Pancreas (tissue), 10 donors: ENCODE measurements around the gene WWTR1. TPM values are rescaled to one million over a fixed set of nuclear protein-coding genes. Genes with fewer than 3 reads are reported as not detected.
A peak's percentile ranks its signal among the peaks of the same experiment; 100 is the strongest.

Experiments used
- ATAC-seq, 4 donors: fragments of 200-7000 bp; cut with Tn5 transposase; one replicate each; pipeline versions ENCODE4 v1.8.0 to v1.9.1; 2020; ENCODE audit warnings: mild to moderate bottlenecking in 4 of 4, moderate library complexity in 4 of 4
- DNase-seq, 6 donors: peaks; one replicate each; pipeline ENCODE4 v3.0.0-alpha.2; 2020
- FAIRE-seq: peaks from 2 replicates; lab custom pipeline; 2012; peaks lifted over from hg19 to GRCh38; lab: Jason Lieb, UNC
- H3K27ac ChIP-seq, 4 donors: fragments of 200-600 bp; sonication (generic); 1 replicate in 3 of 4; 2 replicates in 1 of 4; pipeline versions ENCODE4 v1.5.0 to v1.8.0; 2020
- H3K27me3 ChIP-seq, 4 donors: fragments of 200-600 bp; one replicate each; pipeline ENCODE4 v1.8.0; 2021
- H3K36me3 ChIP-seq, 3 donors: fragments of 200-600 bp; sonication (generic) in 1 of 3; one replicate each; pipeline versions ENCODE4 v1.5.0 to v1.8.0; 2020 to 2021
- H3K4me1 ChIP-seq, 3 donors: fragments of 200-600 bp; one replicate each; pipeline ENCODE4 v1.8.0; 2021
- H3K4me3 ChIP-seq, 4 donors: fragments of 200-600 bp; sonication (generic) in 2 of 4; one replicate each; pipeline versions ENCODE4 v1.5.0 to v1.8.0; 2020 to 2021
- H3K9me3 ChIP-seq, 4 donors: fragments of 200-600 bp; one replicate each; pipeline ENCODE4 v1.8.0; 2021
- CTCF ChIP-seq, 4 donors: fragments of 200-600 bp; sonication (generic) in 3 of 4; IDR thresholded peaks; one replicate each; pipeline versions ENCODE4 v1.5.0 to v1.8.0; 2021; ENCODE audit warnings: antibody characterized with exemption in 4 of 4
- WGBS, 2 donors: extraction: QIAGEN DNeasy Blood & Tissue Kit; methylation state at CpG; one replicate each; pipeline ENCODE4 v1.1.7; 2013; 5-methylcytosine and 5-hydroxymethylcytosine counted together
- intact Hi-C, 3 donors: fragments of 100-400 bp; cut with DNase I; formaldehyde crosslinking; loops; one replicate each; pipeline versions ENCODE4 v1.11.1 to v1.14.2; 2022
- polyA plus RNA-seq, 2 donors: library from polyadenylated mRNA; stranded (reverse); fragments of 200-250 nt; gene quantifications; one replicate each; pipeline ENCODE4 v1.2.3, GENCODE V29; 2013
- total RNA-seq, 6 donors: library from RNA; stranded (reverse); fragmentation: NEBNext Ultra II Directional in 4 of 6; extraction: Animal tissue kit (Norgen Biotek cat#: 25700) in 4 of 6; gene quantifications; one replicate each; pipeline versions ENCODE4 v1.2.1 to v1.2.4, GENCODE V29; 2021 to 2023
- donor health status: healthy with polysubstance abuse.
- donor health status: DM: no; HTN: no; CAD: no; lungs with moderate emphysema.
- donor health status: DM: no; HTN: no; CAD: no.
- donor health status: control.
- donor health status: control.
- donor health status: Bipolar disorder and iron deficiency.
- donor health status: DM: yes; HTN: yes; CAD: no.
- donor health status: DM: no; HTN: no; CAD: no.
- donor health status: DM: no; HTN: no; CAD: no.
- donor health status: DM: yes; HTN: yes; CAD: no.

The WWTR1 gene
- total and polyA plus RNA-seq, 8 donors, result 18.9 to 47.0 (median 23.7) TPM

- FAIRE-seq (no peak), DNase-seq (no peak), ATAC-seq (peak; percentile 17 to 67 (median 52))
- Histone ChIP-seq H3K9me3 (no peaks in the 10 kb centered on the region), H3K4me3 (no peak overlapping the region), H3K27me3 (no peaks in the 10 kb centered on the region), H3K36me3 (no peaks in the 10 kb centered on the region), H3K27ac (peak overlapping the region in 2 of 4 donors; percentile 36 to 39), H3K4me1 (peaks cover 0 to 10% (median 8%) of the 10 kb centered on the region in 3 donors)
- intact Hi-C loops, result no loop called here
- 60 to 61% methylated on average over 3 of the region's 3 CpGs for WGBS, 2 donors
- TF ChIP-seq CTCF (IDR thresholded peaks at IDR 0.05), result no peak
These were observed 54.4 kb downstream of the WWTR1 start for GRCh38 chr3:149603126-149604074.

DNA sequence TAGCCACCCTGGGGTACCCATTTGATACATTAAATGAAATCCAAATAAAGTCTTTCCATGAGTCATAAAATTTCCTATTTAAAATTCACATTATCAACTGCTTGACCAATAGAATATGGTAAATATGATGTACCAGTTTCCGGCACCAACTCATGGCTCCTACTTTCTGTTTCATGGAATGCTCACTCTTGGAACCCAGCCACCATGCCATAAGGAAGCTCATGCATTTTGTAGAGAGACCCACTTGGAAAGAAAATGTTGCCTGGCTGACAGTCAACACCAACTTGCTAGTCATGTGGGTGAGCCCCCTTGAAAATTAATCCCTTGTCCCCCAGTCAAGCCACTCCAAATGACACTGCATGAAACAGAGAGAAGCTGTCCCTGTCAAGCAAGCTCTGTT lies 57.2 kb downstream of the WWTR1 start:
- no peak for DNase-seq
- Histone ChIP-seq H3K9me3 (no peaks in the 10 kb centered on the region), H3K36me3 (no peaks in the 10 kb centered on the region), H3K27me3 (no peaks in the 10 kb centered on the region), H3K4me3 (no peak overlapping the region), H3K27ac (no peak overlapping the region), H3K4me1 (peaks cover 3 to 10% (median 8%) of the 10 kb centered on the region in 3 donors)
- intact Hi-C loops, result no loop called here
- FAIRE-seq, result no peak
- 88 to 93% methylated on average over 1 of the region's 1 CpG for WGBS, 2 donors
- no peak for ATAC-seq
- no peak for TF ChIP-seq CTCF (IDR thresholded peaks at IDR 0.05)

DNA sequence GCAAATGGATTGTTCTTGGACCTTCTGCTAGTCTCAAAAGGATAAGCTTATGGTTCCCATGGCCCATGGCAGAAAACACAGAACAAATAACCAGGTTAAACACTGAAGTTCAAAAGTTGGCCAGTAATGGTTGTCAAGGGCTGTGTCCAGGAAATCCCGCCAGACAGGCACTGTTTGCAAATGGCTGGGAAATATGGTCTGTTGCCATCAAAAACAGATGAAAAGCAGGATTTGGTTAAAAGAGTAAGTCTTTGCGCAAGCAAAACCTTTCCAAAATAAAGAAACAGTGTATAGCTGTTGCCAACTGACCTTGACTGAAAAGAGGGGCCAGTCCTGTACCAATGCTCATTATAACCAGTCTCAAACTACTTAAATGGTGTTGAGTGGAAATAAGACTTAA lies 58.6 kb downstream of the WWTR1 start:
- Histone ChIP-seq H3K4me3 (no peak overlapping the region), H3K9me3 (no peaks in the 10 kb centered on the region), H3K4me1 (peaks cover 3 to 10% (median 4%) of the 10 kb centered on the region in 3 donors), H3K36me3 (no peaks in the 10 kb centered on the region), H3K27ac (no peak overlapping the region), H3K27me3 (no peaks in the 10 kb centered on the region)
- no peak for DNase-seq
- no peak for TF ChIP-seq CTCF (IDR thresholded peaks at IDR 0.05)
- no peak for FAIRE-seq
- ATAC-seq, result peak; percentile 26 to 74 (median 51)
- intact Hi-C loops, result no loop called here
- 43 to 68% methylated on average over 2 of the region's 2 CpGs for WGBS, 2 donors

- TF ChIP-seq CTCF (IDR thresholded peaks at IDR 0.05), result no peak
- Histone ChIP-seq H3K27me3 (no peaks in the 10 kb centered on the region), H3K9me3 (no peaks in the 10 kb centered on the region), H3K27ac (peak overlapping the region in 2 of 4 donors; percentile 20 to 34), H3K4me3 (no peak overlapping the region), H3K36me3 (no peaks in the 10 kb centered on the region), H3K4me1 (peaks cover 3 to 4% (median 3%) of the 10 kb centered on the region in 3 donors)
- intact Hi-C loops, result no loop called here
- FAIRE-seq (no peak), DNase-seq (no peak), ATAC-seq (peak in 3 of 4 donors; percentile 54 to 72 (median 56))
- WGBS, 2 donors, result 85 to 87% methylated on average over 6 of the region's 6 CpGs
These were observed 61.6 kb downstream of the WWTR1 start for GRCh38 chr3:149596134-149596770.
